Measurements from ENCODE around the gene LRRC26.

DNA sequence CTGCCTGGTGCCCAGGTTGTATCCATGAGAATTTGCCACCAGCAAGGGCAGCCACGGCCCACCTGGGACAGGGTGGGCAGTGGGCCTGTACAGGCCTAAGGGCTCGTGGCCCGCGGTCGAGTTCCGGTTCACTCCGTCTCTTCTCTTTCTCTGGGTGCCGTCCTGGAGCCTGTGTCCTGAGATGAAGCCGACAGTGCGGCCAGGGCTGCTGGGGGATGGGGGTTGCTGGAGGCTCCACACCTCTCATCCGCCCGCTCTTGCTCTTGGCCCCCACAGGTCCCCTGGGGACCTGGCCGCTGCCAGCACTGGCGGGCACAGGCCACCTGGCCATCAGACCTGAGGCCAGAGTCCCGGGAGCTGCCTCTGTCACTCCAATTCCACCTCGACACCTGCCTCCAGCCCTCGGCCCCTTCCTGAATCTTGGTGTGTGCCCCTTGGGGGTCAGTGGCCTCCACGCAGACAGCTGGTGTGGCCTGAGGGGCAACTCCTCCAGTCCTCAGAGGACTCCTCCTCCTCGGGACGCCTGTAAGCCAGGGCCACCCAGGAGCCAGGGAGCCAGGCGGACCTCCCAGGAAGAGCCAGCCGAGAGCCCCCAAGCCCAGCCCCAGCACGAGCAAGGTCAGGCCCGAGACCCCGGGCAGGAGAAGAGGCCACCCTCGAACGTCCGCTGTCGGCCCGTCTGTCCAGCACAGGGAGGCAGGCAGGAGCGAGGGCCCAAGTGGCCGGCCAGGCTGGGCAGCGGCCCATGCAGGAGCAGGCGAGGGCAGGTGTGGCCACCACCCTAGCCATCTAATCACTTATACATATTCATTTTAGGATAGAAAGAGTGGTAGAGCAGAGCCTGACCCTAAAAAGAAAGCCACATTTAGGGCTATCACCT, 5.2 kb downstream of the LRRC26 start:
- TF ChIP-seq, protein P1, sequence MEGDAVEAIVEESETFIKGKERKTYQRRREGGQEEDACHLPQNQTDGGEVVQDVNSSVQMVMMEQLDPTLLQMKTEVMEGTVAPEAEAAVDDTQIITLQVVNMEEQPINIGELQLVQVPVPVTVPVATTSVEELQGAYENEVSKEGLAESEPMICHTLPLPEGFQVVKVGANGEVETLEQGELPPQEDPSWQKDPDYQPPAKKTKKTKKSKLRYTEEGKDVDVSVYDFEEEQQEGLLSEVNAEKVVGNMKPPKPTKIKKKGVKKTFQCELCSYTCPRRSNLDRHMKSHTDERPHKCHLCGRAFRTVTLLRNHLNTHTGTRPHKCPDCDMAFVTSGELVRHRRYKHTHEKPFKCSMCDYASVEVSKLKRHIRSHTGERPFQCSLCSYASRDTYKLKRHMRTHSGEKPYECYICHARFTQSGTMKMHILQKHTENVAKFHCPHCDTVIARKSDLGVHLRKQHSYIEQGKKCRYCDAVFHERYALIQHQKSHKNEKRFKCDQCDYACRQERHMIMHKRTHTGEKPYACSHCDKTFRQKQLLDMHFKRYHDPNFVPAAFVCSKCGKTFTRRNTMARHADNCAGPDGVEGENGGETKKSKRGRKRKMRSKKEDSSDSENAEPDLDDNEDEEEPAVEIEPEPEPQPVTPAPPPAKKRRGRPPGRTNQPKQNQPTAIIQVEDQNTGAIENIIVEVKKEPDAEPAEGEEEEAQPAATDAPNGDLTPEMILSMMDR (conservative IDR thresholded peaks at IDR 0.05; ENCODE audit: low read depth, low read length): no peak
- no peak for TF ChIP-seq EZH2 (IDR thresholded peaks at IDR 0.05; ENCODE audit: borderline replicate concordance, low read depth, low read length, poor library complexity, severe bottlenecking)

Measured in A673 (cell line).